ENCODE measurements around the gene GPRC5A. TPM values are rescaled to one million over a fixed set of nuclear protein-coding genes. Genes with fewer than 3 reads are reported as not detected.

Gene GPRC5A
- total and polyA plus RNA-seq, 2 donors (not counting 1 experiment from before 2014, with no cell fraction given) = not detected

GRCh38 chr12:12902036-12902435, 10.7 kb downstream of the GPRC5A start:
- Histone ChIP-seq H3K79me2 (ENCODE audit: control insufficient read depth, insufficient read depth, low read length) (no peaks in the 10 kb centered on the region), H3K4me3 (ENCODE audit: control extremely low read depth in 1 of 5, extremely low read depth in 1 of 5, insufficient read depth in 1 of 5, low read depth in 2 of 5, low read length in 4 of 5) (no peak overlapping the region), H2AFZ (ENCODE audit: insufficient read depth, low read depth, low read length, poor library complexity, severe bottlenecking) (no peak overlapping the region), H3K9me3 (ENCODE audit: control extremely low read depth in 1 of 3, control insufficient read depth in 2 of 3, insufficient read depth in 1 of 3, low read length in 2 of 3) (no peaks in the 10 kb centered on the region), H3K27me3 (replicated peaks in 1 of 4; ENCODE audit: control extremely low read depth in 1 of 4, control insufficient read depth in 3 of 4, insufficient read depth in 4 of 4, low read length in 3 of 4) (peaks cover 0 to 8% (median 0%) of the 10 kb centered on the region in 4 experiments), H3K4me1 (ENCODE audit: control insufficient read depth in 2 of 2, insufficient read depth in 2 of 2, low read length in 2 of 2) (peaks cover 4 to 6% of the 10 kb centered on the region in 2 donors), H3K9ac (ENCODE audit: low read length) (no peak overlapping the region), H4K20me1 (ENCODE audit: control insufficient read depth, insufficient read depth, low read length, poor library complexity, severe bottlenecking) (no peaks in the 10 kb centered on the region), H3K36me3 (replicated peaks in 1 of 2; ENCODE audit: control extremely low read depth in 1 of 2, control insufficient read depth in 1 of 2, extremely low read depth in 1 of 2, insufficient read depth in 2 of 2, low read length in 1 of 2) (no peaks in the 10 kb centered on the region), H3K27ac (ENCODE audit: low read length in 2 of 2) (no peak overlapping the region), H3K4me2 (replicated peaks; ENCODE audit: low read depth, low read length, poor library complexity, severe bottlenecking) (no peak overlapping the region)
- no peak overlapping the region for H3K27ac Mint-ChIP-seq
- ATAC-seq (ENCODE audit: low read depth) (no peak), DNase-seq (no peak)
- CTCF ChIA-PET = interaction anchor here (0.7 kb wide), 1 partner anchor 353 kb away, joined by 3 read pairs; no protein-coding TSS in a partner anchor
- H3K4me1 Mint-ChIP-seq = no peaks in the 10 kb centered on the region
- H3K4me3 Mint-ChIP-seq = no peak overlapping the region
- no peaks in the 10 kb centered on the region for H3K9me3 Mint-ChIP-seq (ENCODE audit: insufficient read depth)
- H3K27me3 Mint-ChIP-seq = peaks cover 22% of the 10 kb centered on the region
- no peak for TF ChIP-seq CTCF (IDR thresholded peaks at IDR 0.05)
- TF ChIP-seq EZH2 (IDR thresholded peaks at IDR 0.05; ENCODE audit: borderline replicate concordance, insufficient read depth, low read depth, low read length, poor library complexity, severe bottlenecking) = no peak
- POLR2A ChIA-PET = no interaction called here
- intact Hi-C loops (cut with micrococcal nuclease) = no loop called here

GRCh38 chr12:12903642-12904609, 12.6 kb downstream of the GPRC5A start:
- H3K27ac ChIP-seq (ENCODE audit: low read length in 2 of 2) = no peak overlapping the region
- no peak for DNase-seq
- peak overlapping the region; percentile 14 for H3K4me2 ChIP-seq (replicated peaks; ENCODE audit: low read depth, low read length, poor library complexity, severe bottlenecking)
- no peaks in the 10 kb centered on the region for H3K36me3 ChIP-seq (replicated peaks in 1 of 2; ENCODE audit: control extremely low read depth in 1 of 2, control insufficient read depth in 1 of 2, extremely low read depth in 1 of 2, insufficient read depth in 2 of 2, low read length in 1 of 2)
- H3K9me3 ChIP-seq (ENCODE audit: control extremely low read depth in 1 of 3, control insufficient read depth in 2 of 3, insufficient read depth in 1 of 3, low read length in 2 of 3) = no peaks in the 10 kb centered on the region
- H3K4me3 Mint-ChIP-seq = no peak overlapping the region
- peaks cover 14% of the 10 kb centered on the region for H3K27me3 Mint-ChIP-seq
- H3K27ac Mint-ChIP-seq = no peak overlapping the region
- H3K9me3 Mint-ChIP-seq (ENCODE audit: insufficient read depth) = no peaks in the 10 kb centered on the region
- H3K4me1 ChIP-seq (ENCODE audit: control insufficient read depth in 2 of 2, insufficient read depth in 2 of 2, low read length in 2 of 2) = peaks cover 7 to 8% of the 10 kb centered on the region in 2 donors
- H4K20me1 ChIP-seq (ENCODE audit: control insufficient read depth, insufficient read depth, low read length, poor library complexity, severe bottlenecking) = no peaks in the 10 kb centered on the region
- H3K4me1 Mint-ChIP-seq = peaks cover under 1% of the 10 kb centered on the region
- no peak overlapping the region for H2AFZ ChIP-seq (ENCODE audit: insufficient read depth, low read depth, low read length, poor library complexity, severe bottlenecking)
- intact Hi-C loops (cut with micrococcal nuclease) = no loop called here
- peaks cover 0 to 8% (median 0%) of the 10 kb centered on the region in 4 experiments for H3K27me3 ChIP-seq (replicated peaks in 1 of 4; ENCODE audit: control extremely low read depth in 1 of 4, control insufficient read depth in 3 of 4, insufficient read depth in 4 of 4, low read length in 3 of 4)
- no peak overlapping the region for H3K9ac ChIP-seq (ENCODE audit: low read length)
- TF ChIP-seq EZH2 (IDR thresholded peaks at IDR 0.05; ENCODE audit: borderline replicate concordance, insufficient read depth, low read depth, low read length, poor library complexity, severe bottlenecking) = no peak
- no peak for TF ChIP-seq CTCF (IDR thresholded peaks at IDR 0.05)
- H3K4me3 ChIP-seq (ENCODE audit: control extremely low read depth in 1 of 5, extremely low read depth in 1 of 5, insufficient read depth in 1 of 5, low read depth in 2 of 5, low read length in 4 of 5) = no peak overlapping the region
- ChIA-PET POLR2A (no interaction called here), CTCF (interaction anchor here (1.5 kb wide), 1 partner anchor 12 kb away, joined by 4 read pairs; no protein-coding TSS in a partner anchor)
- no peaks in the 10 kb centered on the region for H3K79me2 ChIP-seq (ENCODE audit: control insufficient read depth, insufficient read depth, low read length)
- no peak for ATAC-seq (ENCODE audit: low read depth)
- 95% methylated on average over 5 of the region's 14 CpGs for WGBS (ENCODE audit: insufficient coverage)
